ENCODE measurements around the gene ASTN1.

DNA sequence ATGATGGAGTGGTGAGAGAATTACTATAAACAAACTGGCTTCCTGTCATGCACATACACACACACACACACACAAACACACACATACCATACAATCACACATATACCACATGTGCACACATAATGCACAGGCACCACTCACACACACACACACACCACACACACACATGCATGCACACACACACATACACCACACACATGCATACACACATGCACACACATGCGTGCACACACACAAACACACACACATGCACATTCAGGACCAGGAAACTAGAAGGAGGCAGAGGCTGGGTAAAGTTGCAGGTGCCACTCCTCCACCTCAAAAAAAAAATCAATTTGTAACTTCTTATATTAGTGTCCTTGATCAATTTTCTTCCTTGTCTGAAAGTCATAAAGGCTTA lies 153.0 kb downstream of the ASTN1 start:
- no peak for TF ChIP-seq ZNF24 (tag by site-specific recombination; IDR thresholded peaks at IDR 0.05)
- TF ChIP-seq TRIM28 (IDR thresholded peaks at IDR 0.05; ENCODE audit: borderline replicate concordance, low read length): no peak
- no peak for TF ChIP-seq ZBTB11 (tag by site-specific recombination; conservative IDR thresholded peaks at IDR 0.05; ENCODE audit: low read depth)
- TF ChIP-seq ZNF513 (tag by site-specific recombination; IDR thresholded peaks at IDR 0.05): no peak
- TF ChIP-seq, protein P1, sequence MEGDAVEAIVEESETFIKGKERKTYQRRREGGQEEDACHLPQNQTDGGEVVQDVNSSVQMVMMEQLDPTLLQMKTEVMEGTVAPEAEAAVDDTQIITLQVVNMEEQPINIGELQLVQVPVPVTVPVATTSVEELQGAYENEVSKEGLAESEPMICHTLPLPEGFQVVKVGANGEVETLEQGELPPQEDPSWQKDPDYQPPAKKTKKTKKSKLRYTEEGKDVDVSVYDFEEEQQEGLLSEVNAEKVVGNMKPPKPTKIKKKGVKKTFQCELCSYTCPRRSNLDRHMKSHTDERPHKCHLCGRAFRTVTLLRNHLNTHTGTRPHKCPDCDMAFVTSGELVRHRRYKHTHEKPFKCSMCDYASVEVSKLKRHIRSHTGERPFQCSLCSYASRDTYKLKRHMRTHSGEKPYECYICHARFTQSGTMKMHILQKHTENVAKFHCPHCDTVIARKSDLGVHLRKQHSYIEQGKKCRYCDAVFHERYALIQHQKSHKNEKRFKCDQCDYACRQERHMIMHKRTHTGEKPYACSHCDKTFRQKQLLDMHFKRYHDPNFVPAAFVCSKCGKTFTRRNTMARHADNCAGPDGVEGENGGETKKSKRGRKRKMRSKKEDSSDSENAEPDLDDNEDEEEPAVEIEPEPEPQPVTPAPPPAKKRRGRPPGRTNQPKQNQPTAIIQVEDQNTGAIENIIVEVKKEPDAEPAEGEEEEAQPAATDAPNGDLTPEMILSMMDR (tag by site-specific recombination; IDR thresholded peaks at IDR 0.05): no peak
- TF ChIP-seq ZNF585B (tag by site-specific recombination; IDR thresholded peaks at IDR 0.05): no peak
- no peak for TF ChIP-seq ZFP37 (tag by site-specific recombination; IDR thresholded peaks at IDR 0.05)
- TF ChIP-seq REST (tag by site-specific recombination; IDR thresholded peaks at IDR 0.05): no peak
- TF ChIP-seq PATZ1 (tag by site-specific recombination; IDR thresholded peaks at IDR 0.05): no peak
